ENCODE measurements around the gene INPP5K.

The INPP5K gene

GRCh38 chr17:1504866-1505265 is 11.5 kb downstream of the INPP5K start:
- DNase-seq, result no peak

- DNase-seq, result no peak
These were observed 12.7 kb downstream of the INPP5K start for GRCh38 chr17:1503699-1504098.

- no peak for DNase-seq
These were observed 17.5 kb downstream of the INPP5K start for GRCh38 chr17:1498869-1499268.

- no peak for DNase-seq
These were observed 18.2 kb downstream of the INPP5K start for GRCh38 chr17:1498233-1498632.

GRCh38 chr17:1497831-1498230 is 18.6 kb downstream of the INPP5K start:
- DNase-seq, result no peak

- no peak for DNase-seq
These were observed 19.5 kb downstream of the INPP5K start for GRCh38 chr17:1496869-1497268.

GRCh38 chr17:1495265-1495989 is 21.0 kb downstream of the INPP5K start:
- no peak for DNase-seq

- no peak for DNase-seq
These were observed 21.6 kb downstream of the INPP5K start for GRCh38 chr17:1494736-1495253.

- DNase-seq, result no peak
These were observed 22.2 kb downstream of the INPP5K start for GRCh38 chr17:1494203-1494602.

GRCh38 chr17:1493291-1493980 is 23.0 kb downstream of the INPP5K start:
- DNase-seq, result no peak

- no peak for DNase-seq
These were observed 23.9 kb downstream of the INPP5K start, which contains the start of gene MYO1C for GRCh38 chr17:1492249-1493206. TSS of gene MYO1C (minus strand) at chr17:1492686. CDS start at chr17:1492487, 199 bp downstream.

GRCh38 chr17:1491443-1492248 is 24.8 kb downstream of the INPP5K start:
- no peak for DNase-seq

- DNase-seq, result peak; percentile 84
These were observed 25.6 kb downstream of the INPP5K start for GRCh38 chr17:1490643-1491442.

GRCh38 chr17:1488826-1489270 is 27.6 kb downstream of the INPP5K start:
- DNase-seq, result no peak

GRCh38 chr17:1487939-1488825 is 28.2 kb downstream of the INPP5K start:
- peak; percentile 65 for DNase-seq

- DNase-seq, result peak; percentile 85
These were observed 29.4 kb downstream of the INPP5K start for GRCh38 chr17:1486802-1487695.

GRCh38 chr17:1485423-1486376 is 30.7 kb downstream of the INPP5K start:
- DNase-seq, result peak; percentile 33
